GM23338 (cell line): ENCODE measurements around the gene NSRP1. TPM values are rescaled to one million over a fixed set of nuclear protein-coding genes. Genes with fewer than 3 reads are reported as not detected.
"Not testable (repeated sequence)": the region's sequence is repeated elsewhere in the genome, so short reads cannot be mapped to it uniquely, and the experiment has no call there.

Experiments used
- ATAC-seq: fragments of 200-7000 bp; cut with Tn5 transposase; 3 replicates; pipeline ENCODE4 v1.9.1; 2020
- DNase-seq: peaks from one replicate; pipeline ENCODE4 v3.0.0-alpha.2; 2015; ENCODE audit warnings: low spot score
- H2AFZ ChIP-seq: fragments of 200-600 bp; sonication (generic); 2 replicates; pipeline ENCODE4 v1.8.0; 2016; ENCODE audit warnings: antibody characterized with exemption, mild to moderate bottlenecking, moderate library complexity
- H3F3A ChIP-seq: fragments of 200-600 bp; sonication (generic); replicated peaks from 2 replicates; pipeline ENCODE4 v1.8.0; 2017; ENCODE audit warnings: antibody characterized with exemption, mixed run types, low read depth
- H3K27ac ChIP-seq: fragments of 200-600 bp; sonication (generic); 2 replicates; pipeline ENCODE4 v1.6.1; 2016; ENCODE audit warnings: low read depth
- H3K27me3 ChIP-seq: fragments of 200-600 bp; sonication (generic); 2 replicates; pipeline ENCODE4 v1.8.0; 2016; ENCODE audit warnings: mild to moderate bottlenecking, mixed run types, moderate library complexity; ENCODE audit not compliant: insufficient read depth
- H3K36me3 ChIP-seq: fragments of 200-600 bp; sonication (generic); 2 replicates; pipeline ENCODE4 v1.8.0; 2016; ENCODE audit warnings: mild to moderate bottlenecking; ENCODE audit not compliant: insufficient read depth
- H3K4me1 ChIP-seq: fragments of 200-600 bp; sonication (generic); 2 replicates; pipeline ENCODE4 v1.8.0; 2016; ENCODE audit warnings: mild to moderate bottlenecking, moderate library complexity; ENCODE audit not compliant: insufficient read depth
- H3K4me2 ChIP-seq: fragments of 200-600 bp; sonication (generic); 2 replicates; pipeline ENCODE4 v1.7.1; 2017; ENCODE audit warnings: mixed run types
- H3K4me3 ChIP-seq: fragments of 200-600 bp; sonication (generic); 2 replicates; pipeline ENCODE4 v1.6.1; 2016; ENCODE audit warnings: mixed run types
- H3K79me2 ChIP-seq: fragments of 200-600 bp; sonication (generic); replicated peaks from 2 replicates; pipeline ENCODE4 v1.8.0; 2017; ENCODE audit warnings: mild to moderate bottlenecking; ENCODE audit not compliant: insufficient read depth
- H3K9me2 ChIP-seq: fragments of 200-600 bp; sonication (generic); 2 replicates; pipeline ENCODE4 v1.8.0; 2017; ENCODE audit not compliant: insufficient read depth
- H4K20me1 ChIP-seq: fragments of 200-600 bp; sonication (generic); replicated peaks from 2 replicates; pipeline ENCODE4 v1.8.0; 2017; ENCODE audit warnings: mild to moderate bottlenecking; ENCODE audit not compliant: insufficient read depth
- H3K27ac Mint-ChIP-seq: 2 replicates; pipeline ENCODE4 v1.8.0; 2020; ENCODE audit warnings: inconsistent platforms, mild to moderate bottlenecking, moderate library complexity, mixed read lengths
- H3K27me3 Mint-ChIP-seq: 3 replicates; pipeline ENCODE4 v1.8.0; 2022; ENCODE audit warnings: low read depth, mild to moderate bottlenecking, moderate library complexity, mixed read lengths, inconsistent platforms; ENCODE audit not compliant: insufficient read depth, poor library complexity
- H3K36me3 Mint-ChIP-seq: 3 replicates; pipeline ENCODE4 v1.8.0; 2021; ENCODE audit warnings: low read depth, mild to moderate bottlenecking, inconsistent platforms, moderate library complexity, mixed read lengths
- H3K4me1 Mint-ChIP-seq: 3 replicates; pipeline ENCODE4 v1.8.0; 2020; ENCODE audit warnings: mild to moderate bottlenecking, inconsistent platforms, mixed read lengths
- H3K4me3 Mint-ChIP-seq: 3 replicates; pipeline ENCODE4 v1.8.0; 2021; ENCODE audit warnings: moderate library complexity, mild to moderate bottlenecking, inconsistent platforms, mixed read lengths
- H3K9me3 Mint-ChIP-seq: 3 replicates; pipeline ENCODE4 v1.8.0; 2020; ENCODE audit warnings: moderate library complexity, mild to moderate bottlenecking, inconsistent platforms, mixed read lengths
- EZH2 ChIP-seq: fragments of 200-600 bp; sonication (generic); IDR thresholded peaks from one replicate; pipeline ENCODE4 v1.8.0; 2017; ENCODE audit warnings: antibody characterized with exemption, mild to moderate bottlenecking, low read depth; ENCODE audit not compliant: unreplicated experiment
- ZNF331 ChIP-seq: fragments of 250-450 bp; sonication (Bioruptor Pico); IDR thresholded peaks from 2 replicates; pipeline ENCODE4 v1.5.0; 2020; ENCODE audit warnings: low read depth, mild to moderate bottlenecking, moderate library complexity
- polyA plus RNA-seq: library from polyadenylated mRNA; unstranded; fragments of >200 nt; fragmentation: Nextera tagmentation; extraction: Ambion mirVana; gene quantifications from 2 replicates; pipeline ENCODE4 v1.2.1, GENCODE V29; 2016
- total RNA-seq: library from RNA; depleted of rRNA; stranded (reverse); fragments of >200 nt; shearing (Covaris generic); gene quantifications from 2 replicates; pipeline ENCODE4 v1.2.3, GENCODE V29; 2014
- TF ChIP-seq, protein P1 (sequence below), 2 experiments: fragments of 200-600 bp in 1 of 2; sonication (generic) in 1 of 2; conservative IDR thresholded peaks; 2 replicates each; pipeline versions ENCODE4 v1.5.1 to v1.6.1; 2016 to 2017; ENCODE audit warnings: antibody characterized with exemption in 2 of 2, low read depth in 2 of 2, mild to moderate bottlenecking in 2 of 2, moderate library complexity in 1 of 2
- TF ChIP-seq, protein P2 (sequence below): fragments of 250-450 bp; sonication (Bioruptor Pico); IDR thresholded peaks from 2 replicates; pipeline ENCODE4 v1.5.0; 2020; ENCODE audit warnings: mild to moderate bottlenecking, moderate library complexity

The NSRP1 gene
- total and polyA plus RNA-seq, 2 experiments from 2014 or later: 15.7 to 110 TPM

- not testable (repeated sequence) for H3K4me1 ChIP-seq, H3K4me2 ChIP-seq, H2AFZ ChIP-seq, H3K79me2 ChIP-seq, H3F3A ChIP-seq, H3K4me3 ChIP-seq, ATAC-seq, H3K4me3 Mint-ChIP-seq, DNase-seq, H3K9me2 ChIP-seq, H3K36me3 Mint-ChIP-seq, H3K27me3 Mint-ChIP-seq, H3K4me1 Mint-ChIP-seq, H4K20me1 ChIP-seq, H3K36me3 ChIP-seq, H3K27ac Mint-ChIP-seq, H3K9me3 Mint-ChIP-seq, H3K27me3 ChIP-seq, H3K27ac ChIP-seq
Observed at GRCh38 chr17:30200656-30201055, 84.0 kb downstream of the NSRP1 start.

GRCh38 chr17:30203471-30203981, 86.9 kb downstream of the NSRP1 start:
- peak; percentile 99 for ATAC-seq
- Histone ChIP-seq H3K4me1 (no peaks in the 10 kb centered on the region), H3K27me3 (no peaks in the 10 kb centered on the region), H4K20me1 (no peaks in the 10 kb centered on the region), H3F3A (no peaks in the 10 kb centered on the region), H3K9me2 (no peaks in the 10 kb centered on the region), H3K36me3 (no peaks in the 10 kb centered on the region), H2AFZ (peak overlapping the region; percentile 52), H3K4me2 (no peak overlapping the region), H3K79me2 (no peaks in the 10 kb centered on the region), H3K4me3 (no peak overlapping the region), H3K27ac (no peak overlapping the region)
- H3K27me3 Mint-ChIP-seq: peaks cover 7% of the 10 kb centered on the region
- H3K9me3 Mint-ChIP-seq: no peaks in the 10 kb centered on the region
- no peak overlapping the region for H3K4me3 Mint-ChIP-seq
- H3K27ac Mint-ChIP-seq: no peak overlapping the region; the same call in 1 of the 2 replicates
- H3K4me1 Mint-ChIP-seq: peaks cover 4% of the 10 kb centered on the region; the same call in 1 of the 3 replicates
- peak; percentile 68 for DNase-seq
- TF ChIP-seq, protein P1, sequence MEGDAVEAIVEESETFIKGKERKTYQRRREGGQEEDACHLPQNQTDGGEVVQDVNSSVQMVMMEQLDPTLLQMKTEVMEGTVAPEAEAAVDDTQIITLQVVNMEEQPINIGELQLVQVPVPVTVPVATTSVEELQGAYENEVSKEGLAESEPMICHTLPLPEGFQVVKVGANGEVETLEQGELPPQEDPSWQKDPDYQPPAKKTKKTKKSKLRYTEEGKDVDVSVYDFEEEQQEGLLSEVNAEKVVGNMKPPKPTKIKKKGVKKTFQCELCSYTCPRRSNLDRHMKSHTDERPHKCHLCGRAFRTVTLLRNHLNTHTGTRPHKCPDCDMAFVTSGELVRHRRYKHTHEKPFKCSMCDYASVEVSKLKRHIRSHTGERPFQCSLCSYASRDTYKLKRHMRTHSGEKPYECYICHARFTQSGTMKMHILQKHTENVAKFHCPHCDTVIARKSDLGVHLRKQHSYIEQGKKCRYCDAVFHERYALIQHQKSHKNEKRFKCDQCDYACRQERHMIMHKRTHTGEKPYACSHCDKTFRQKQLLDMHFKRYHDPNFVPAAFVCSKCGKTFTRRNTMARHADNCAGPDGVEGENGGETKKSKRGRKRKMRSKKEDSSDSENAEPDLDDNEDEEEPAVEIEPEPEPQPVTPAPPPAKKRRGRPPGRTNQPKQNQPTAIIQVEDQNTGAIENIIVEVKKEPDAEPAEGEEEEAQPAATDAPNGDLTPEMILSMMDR (conservative IDR thresholded peaks at IDR 0.05; ENCODE audit: low read depth in 2 of 2): peak; percentile 42 to 53
- no peak for TF ChIP-seq EZH2
- H3K36me3 Mint-ChIP-seq: no peaks in the 10 kb centered on the region

GRCh38 chr17:30207655-30208054, 91.0 kb downstream of the NSRP1 start:
- Histone ChIP-seq H3F3A (no peaks in the 10 kb centered on the region), H3K9me2 (no peaks in the 10 kb centered on the region), H3K27ac (no peak overlapping the region), H3K4me2 (no peak overlapping the region), H3K4me1 (no peaks in the 10 kb centered on the region), H3K4me3 (no peak overlapping the region), H3K36me3 (no peaks in the 10 kb centered on the region), H3K27me3 (no peaks in the 10 kb centered on the region), H3K79me2 (no peaks in the 10 kb centered on the region), H4K20me1 (no peaks in the 10 kb centered on the region), H2AFZ (no peak overlapping the region)
- no peak overlapping the region for H3K4me3 Mint-ChIP-seq
- peaks cover 4% of the 10 kb centered on the region; the same call in 1 of the 3 replicates for H3K4me1 Mint-ChIP-seq
- ATAC-seq (no peak), DNase-seq (no peak)
- H3K9me3 Mint-ChIP-seq: no peaks in the 10 kb centered on the region
- H3K27me3 Mint-ChIP-seq: peaks cover 11% of the 10 kb centered on the region
- H3K36me3 Mint-ChIP-seq: no peaks in the 10 kb centered on the region
- no peak overlapping the region for H3K27ac Mint-ChIP-seq
- TF ChIP-seq, protein P2, sequence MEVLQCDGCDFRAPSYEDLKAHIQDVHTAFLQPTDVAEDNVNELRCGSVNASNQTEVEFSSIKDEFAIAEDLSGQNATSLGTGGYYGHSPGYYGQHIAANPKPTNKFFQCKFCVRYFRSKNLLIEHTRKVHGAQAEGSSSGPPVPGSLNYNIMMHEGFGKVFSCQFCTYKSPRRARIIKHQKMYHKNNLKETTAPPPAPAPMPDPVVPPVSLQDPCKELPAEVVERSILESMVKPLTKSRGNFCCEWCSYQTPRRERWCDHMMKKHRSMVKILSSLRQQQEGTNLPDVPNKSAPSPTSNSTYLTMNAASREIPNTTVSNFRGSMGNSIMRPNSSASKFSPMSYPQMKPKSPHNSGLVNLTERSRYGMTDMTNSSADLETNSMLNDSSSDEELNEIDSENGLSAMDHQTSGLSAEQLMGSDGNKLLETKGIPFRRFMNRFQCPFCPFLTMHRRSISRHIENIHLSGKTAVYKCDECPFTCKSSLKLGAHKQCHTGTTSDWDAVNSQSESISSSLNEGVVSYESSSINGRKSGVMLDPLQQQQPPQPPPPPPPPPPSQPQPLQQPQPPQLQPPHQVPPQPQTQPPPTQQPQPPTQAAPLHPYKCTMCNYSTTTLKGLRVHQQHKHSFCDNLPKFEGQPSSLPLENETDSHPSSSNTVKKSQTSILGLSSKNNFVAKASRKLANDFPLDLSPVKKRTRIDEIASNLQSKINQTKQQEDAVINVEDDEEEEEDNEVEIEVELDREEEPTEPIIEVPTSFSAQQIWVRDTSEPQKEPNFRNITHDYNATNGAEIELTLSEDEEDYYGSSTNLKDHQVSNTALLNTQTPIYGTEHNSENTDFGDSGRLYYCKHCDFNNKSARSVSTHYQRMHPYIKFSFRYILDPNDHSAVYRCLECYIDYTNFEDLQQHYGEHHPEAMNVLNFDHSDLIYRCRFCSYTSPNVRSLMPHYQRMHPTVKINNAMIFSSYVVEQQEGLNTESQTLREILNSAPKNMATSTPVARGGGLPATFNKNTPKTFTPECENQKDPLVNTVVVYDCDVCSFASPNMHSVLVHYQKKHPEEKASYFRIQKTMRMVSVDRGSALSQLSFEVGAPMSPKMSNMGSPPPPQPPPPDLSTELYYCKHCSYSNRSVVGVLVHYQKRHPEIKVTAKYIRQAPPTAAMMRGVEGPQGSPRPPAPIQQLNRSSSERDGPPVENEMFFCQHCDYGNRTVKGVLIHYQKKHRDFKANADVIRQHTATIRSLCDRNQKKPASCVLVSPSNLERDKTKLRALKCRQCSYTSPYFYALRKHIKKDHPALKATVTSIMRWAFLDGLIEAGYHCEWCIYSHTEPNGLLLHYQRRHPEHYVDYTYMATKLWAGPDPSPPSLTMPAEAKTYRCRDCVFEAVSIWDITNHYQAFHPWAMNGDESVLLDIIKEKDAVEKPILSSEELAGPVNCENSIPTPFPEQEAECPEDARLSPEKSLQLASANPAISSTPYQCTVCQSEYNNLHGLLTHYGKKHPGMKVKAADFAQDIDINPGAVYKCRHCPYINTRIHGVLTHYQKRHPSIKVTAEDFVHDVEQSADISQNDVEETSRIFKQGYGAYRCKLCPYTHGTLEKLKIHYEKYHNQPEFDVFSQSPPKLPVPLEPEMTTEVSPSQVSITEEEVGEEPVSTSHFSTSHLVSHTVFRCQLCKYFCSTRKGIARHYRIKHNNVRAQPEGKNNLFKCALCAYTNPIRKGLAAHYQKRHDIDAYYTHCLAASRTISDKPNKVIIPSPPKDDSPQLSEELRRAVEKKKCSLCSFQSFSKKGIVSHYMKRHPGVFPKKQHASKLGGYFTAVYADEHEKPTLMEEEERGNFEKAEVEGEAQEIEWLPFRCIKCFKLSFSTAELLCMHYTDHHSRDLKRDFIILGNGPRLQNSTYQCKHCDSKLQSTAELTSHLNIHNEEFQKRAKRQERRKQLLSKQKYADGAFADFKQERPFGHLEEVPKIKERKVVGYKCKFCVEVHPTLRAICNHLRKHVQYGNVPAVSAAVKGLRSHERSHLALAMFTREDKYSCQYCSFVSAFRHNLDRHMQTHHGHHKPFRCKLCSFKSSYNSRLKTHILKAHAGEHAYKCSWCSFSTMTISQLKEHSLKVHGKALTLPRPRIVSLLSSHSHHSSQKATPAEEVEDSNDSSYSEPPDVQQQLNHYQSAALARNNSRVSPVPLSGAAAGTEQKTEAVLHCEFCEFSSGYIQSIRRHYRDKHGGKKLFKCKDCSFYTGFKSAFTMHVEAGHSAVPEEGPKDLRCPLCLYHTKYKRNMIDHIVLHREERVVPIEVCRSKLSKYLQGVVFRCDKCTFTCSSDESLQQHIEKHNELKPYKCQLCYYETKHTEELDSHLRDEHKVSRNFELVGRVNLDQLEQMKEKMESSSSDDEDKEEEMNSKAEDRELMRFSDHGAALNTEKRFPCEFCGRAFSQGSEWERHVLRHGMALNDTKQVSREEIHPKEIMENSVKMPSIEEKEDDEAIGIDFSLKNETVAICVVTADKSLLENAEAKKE (CRISPR knock-in tag): no peak
- TF ChIP-seq EZH2: no peak
- TF ChIP-seq ZNF331 (CRISPR knock-in tag): no peak
